Effector memory CD8-positive, alpha-beta T cell (primary cell): Measurements from ENCODE around the gene WDR90.
A peak's percentile ranks its signal among the peaks of the same experiment; 100 is the strongest.

Source experiments
- ATAC-seq: fragments of 150-1000 bp; cut with Tn5 transposase; replicated peaks from 2 replicates; pipeline ENCODE4 v1.10.0; 2021; ENCODE audit warnings: mild to moderate bottlenecking, moderate library complexity
- DNase-seq, 3 experiments: peaks; one replicate each; pipeline ENCODE4 v3.0.0; 2021
- H3K27ac Mint-ChIP-seq, 2 donors: one replicate each; pipeline ENCODE4 v1.8.0; 2022; ENCODE audit warnings: mild to moderate bottlenecking in 2 of 2, mixed read lengths in 2 of 2, moderate library complexity in 2 of 2
- H3K27me3 Mint-ChIP-seq, 2 donors: one replicate each; pipeline ENCODE4 v1.8.0; 2022; ENCODE audit warnings: mixed read lengths in 2 of 2
- H3K36me3 Mint-ChIP-seq: one replicate; pipeline ENCODE4 v1.8.0; 2022; ENCODE audit warnings: mild to moderate bottlenecking, moderate library complexity, mixed read lengths; ENCODE audit not compliant: insufficient read depth
- H3K4me1 Mint-ChIP-seq, 2 donors: one replicate each; pipeline ENCODE4 v1.8.0; 2022; ENCODE audit warnings: low read depth in 2 of 2, mixed read lengths in 2 of 2
- H3K4me3 Mint-ChIP-seq, 2 donors: one replicate each; pipeline ENCODE4 v1.8.0; 2022; ENCODE audit warnings: mild to moderate bottlenecking in 2 of 2, mixed read lengths in 2 of 2, moderate library complexity in 2 of 2
- H3K9me3 Mint-ChIP-seq, 2 donors: one replicate each; pipeline ENCODE4 v1.8.0; 2022; ENCODE audit warnings: mixed read lengths in 2 of 2

WDR90 gene

GRCh38 chr16:620700-621525 lies 28.3 kb upstream of the WDR90 start:
- no peaks in the 10 kb centered on the region for H3K27me3 Mint-ChIP-seq
- H3K4me1 Mint-ChIP-seq = no peaks in the 10 kb centered on the region
- DNase-seq (no peak), ATAC-seq (no peak)
- no peak overlapping the region for H3K27ac Mint-ChIP-seq
- peaks cover 3% of the 10 kb centered on the region for H3K36me3 Mint-ChIP-seq
- H3K9me3 Mint-ChIP-seq = no peaks in the 10 kb centered on the region
- H3K4me3 Mint-ChIP-seq = no peak overlapping the region

GRCh38 chr16:621526-622105 lies 27.5 kb upstream of the WDR90 start:
- no peak overlapping the region for H3K4me3 Mint-ChIP-seq
- H3K27me3 Mint-ChIP-seq = no peaks in the 10 kb centered on the region
- H3K4me1 Mint-ChIP-seq = no peaks in the 10 kb centered on the region
- H3K9me3 Mint-ChIP-seq = no peaks in the 10 kb centered on the region
- ATAC-seq (no peak), DNase-seq (no peak)
- H3K27ac Mint-ChIP-seq = no peak overlapping the region
- H3K36me3 Mint-ChIP-seq = peaks cover 3% of the 10 kb centered on the region

- no peak overlapping the region for H3K27ac Mint-ChIP-seq
- no peaks in the 10 kb centered on the region for H3K27me3 Mint-ChIP-seq
- peaks cover 3% of the 10 kb centered on the region for H3K36me3 Mint-ChIP-seq
- ATAC-seq = no peak
- no peak overlapping the region for H3K4me3 Mint-ChIP-seq
- no peaks in the 10 kb centered on the region for H3K4me1 Mint-ChIP-seq
- no peaks in the 10 kb centered on the region for H3K9me3 Mint-ChIP-seq
- DNase-seq = no peak
These were observed 26.3 kb upstream of the WDR90 start for GRCh38 chr16:622920-623280.

- Mint-ChIP-seq H3K27me3 (no peaks in the 10 kb centered on the region), H3K4me1 (no peaks in the 10 kb centered on the region), H3K4me3 (no peak overlapping the region), H3K9me3 (no peaks in the 10 kb centered on the region), H3K27ac (no peak overlapping the region), H3K36me3 (peaks cover 3% of the 10 kb centered on the region)
- ATAC-seq = no peak
- DNase-seq = no peak
These were observed 24.6 kb upstream of the WDR90 start for GRCh38 chr16:624526-625070.

GRCh38 chr16:625117-625976 lies 23.8 kb upstream of the WDR90 start:
- Mint-ChIP-seq H3K36me3 (peaks cover 3% of the 10 kb centered on the region), H3K9me3 (no peaks in the 10 kb centered on the region), H3K4me3 (no peak overlapping the region), H3K27me3 (no peaks in the 10 kb centered on the region), H3K27ac (no peak overlapping the region), H3K4me1 (peaks cover 0 to 3% of the 10 kb centered on the region in 2 donors)
- no peak for DNase-seq
- no peak for ATAC-seq

- ATAC-seq = no peak
- Mint-ChIP-seq H3K36me3 (no peaks in the 10 kb centered on the region), H3K27ac (no peak overlapping the region), H3K4me3 (no peak overlapping the region), H3K27me3 (no peaks in the 10 kb centered on the region), H3K9me3 (no peaks in the 10 kb centered on the region), H3K4me1 (peaks cover 0 to 3% of the 10 kb centered on the region in 2 donors)
- DNase-seq = no peak
These were observed 23.0 kb upstream of the WDR90 start for GRCh38 chr16:625977-626765.

- no peaks in the 10 kb centered on the region for H3K9me3 Mint-ChIP-seq
- H3K36me3 Mint-ChIP-seq = no peaks in the 10 kb centered on the region
- no peaks in the 10 kb centered on the region for H3K27me3 Mint-ChIP-seq
- ATAC-seq = no peak
- peaks cover 0 to 3% of the 10 kb centered on the region in 2 donors for H3K4me1 Mint-ChIP-seq
- no peak for DNase-seq
- no peak overlapping the region for H3K4me3 Mint-ChIP-seq
- no peak overlapping the region for H3K27ac Mint-ChIP-seq
These were observed 22.2 kb upstream of the WDR90 start for GRCh38 chr16:626787-627453.

- Mint-ChIP-seq H3K9me3 (no peaks in the 10 kb centered on the region), H3K36me3 (no peaks in the 10 kb centered on the region), H3K4me3 (no peak overlapping the region), H3K4me1 (peaks cover 0 to 3% of the 10 kb centered on the region in 2 donors), H3K27ac (no peak overlapping the region), H3K27me3 (no peaks in the 10 kb centered on the region)
- no peak for DNase-seq
- no peak for ATAC-seq
These were observed 21.5 kb upstream of the WDR90 start for GRCh38 chr16:627454-628239.

- Mint-ChIP-seq H3K36me3 (no peaks in the 10 kb centered on the region), H3K4me3 (no peak overlapping the region), H3K9me3 (no peaks in the 10 kb centered on the region), H3K27me3 (no peaks in the 10 kb centered on the region), H3K27ac (peak overlapping the region in 1 of 2 donors; percentile 20), H3K4me1 (peaks cover 0 to 3% of the 10 kb centered on the region in 2 donors)
- ATAC-seq = no peak
- no peak for DNase-seq
These were observed 20.7 kb upstream of the WDR90 start for GRCh38 chr16:628321-629061.

- no peak for DNase-seq
- H3K4me3 Mint-ChIP-seq = no peak overlapping the region
- H3K4me1 Mint-ChIP-seq = peaks cover 0 to 3% of the 10 kb centered on the region in 2 donors
- H3K36me3 Mint-ChIP-seq = no peaks in the 10 kb centered on the region
- no peaks in the 10 kb centered on the region for H3K27me3 Mint-ChIP-seq
- H3K27ac Mint-ChIP-seq = no peak overlapping the region
- no peak for ATAC-seq
- H3K9me3 Mint-ChIP-seq = no peaks in the 10 kb centered on the region
These were observed 19.9 kb upstream of the WDR90 start for GRCh38 chr16:629185-629832.

GRCh38 chr16:629833-630248 lies 19.3 kb upstream of the WDR90 start:
- DNase-seq = no peak
- Mint-ChIP-seq H3K9me3 (no peaks in the 10 kb centered on the region), H3K36me3 (no peaks in the 10 kb centered on the region), H3K4me3 (no peak overlapping the region), H3K4me1 (peaks cover 1 to 5% of the 10 kb centered on the region in 2 donors), H3K27me3 (no peaks in the 10 kb centered on the region), H3K27ac (no peak overlapping the region)
- no peak for ATAC-seq
